IMR-90 (cell line): ENCODE results near the gene VPS37C. TPM values are rescaled to one million over a fixed set of nuclear protein-coding genes. Genes with fewer than 3 reads are reported as not detected.

Source experiments
- ATAC-seq: fragments of 200-7000 bp; cut with Tn5 transposase; 2 replicates; pipeline ENCODE4 v1.9.1; 2020; ENCODE audit warnings: low read depth, mild to moderate bottlenecking, moderate library complexity
- BruUV-seq: library from RNA; stranded (reverse); fragments of 400-500 nt; replicated peaks from 2 replicates; lab custom pipeline; 2021; lab: Mats Ljungman, UMichigan
- CTCF ChIA-PET: fragments of 300-600 bp; formaldehyde crosslinking; extraction: SDS; loops from one replicate; lab custom pipeline; 2021; ENCODE audit warnings: antibody characterized with exemption; lab: Yijun Ruan, JAX
- POLR2A ChIA-PET: fragments of 300-600 bp; sonication (Branson Sonifier 250); formaldehyde crosslinking; loops from one replicate; lab custom pipeline; 2022; ENCODE audit warnings: antibody characterized with exemption; ENCODE audit not compliant: unreplicated experiment; lab: Charles Lee
- DNase-seq: peaks from one replicate; pipeline ENCODE4 v3.0.0; 2013
- H2AFZ ChIP-seq: replicated peaks from 2 replicates; pipeline ENCODE3; 2013; ENCODE audit warnings: low read length, mild to moderate bottlenecking; ENCODE audit not compliant: poor library complexity
- H2AK5ac ChIP-seq: 2 replicates; pipeline ENCODE4 v1.6.1; 2013; ENCODE audit warnings: low read depth, low read length, inconsistent platforms
- H2AK9ac ChIP-seq: replicated peaks from 2 replicates; pipeline ENCODE3; 2013; ENCODE audit warnings: mild to moderate bottlenecking, low read depth, low read length, moderate library complexity; ENCODE audit not compliant: poor library complexity
- H2BK120ac ChIP-seq: 2 replicates; pipeline ENCODE4 v1.6.1; 2013; ENCODE audit warnings: low read depth, low read length, inconsistent platforms
- H2BK15ac ChIP-seq: 3 replicates; pipeline ENCODE4 v1.6.1; 2013; ENCODE audit warnings: low read depth, low read length, inconsistent platforms
- H2BK20ac ChIP-seq: 2 replicates; pipeline ENCODE4 v1.6.1; 2013; ENCODE audit warnings: low read depth, mild to moderate bottlenecking, inconsistent platforms, low read length, moderate library complexity
- H2BK5ac ChIP-seq: 2 replicates; pipeline ENCODE4 v1.6.1; 2013; ENCODE audit warnings: mild to moderate bottlenecking, low read depth, low read length, inconsistent platforms; ENCODE audit not compliant: poor library complexity, severe bottlenecking
- H3K14ac ChIP-seq: replicated peaks from 2 replicates; pipeline ENCODE4 v1.6.1; 2013; ENCODE audit warnings: low read depth, low read length, inconsistent platforms
- H3K18ac ChIP-seq: 2 replicates; pipeline ENCODE4 v1.6.1; 2013; ENCODE audit warnings: low read depth, low read length, control low read depth
- H3K23ac ChIP-seq: 2 replicates; pipeline ENCODE4 v1.6.1; 2013; ENCODE audit warnings: low read depth, low read length, inconsistent platforms
- H3K27ac ChIP-seq: 2 replicates; pipeline ENCODE4 v1.5.1; 2013; ENCODE audit warnings: mild to moderate bottlenecking, control low read depth, low read length; ENCODE audit not compliant: insufficient read depth
- H3K27me3 ChIP-seq: 2 replicates; pipeline ENCODE4 v1.6.1; 2013; ENCODE audit warnings: low read length; ENCODE audit not compliant: control insufficient read depth, insufficient read depth
- H3K36me3 ChIP-seq: 2 replicates; pipeline ENCODE4 v1.6.1; 2013; ENCODE audit warnings: low read length, mixed read lengths; ENCODE audit not compliant: control insufficient read depth, insufficient read depth
- H3K4ac ChIP-seq: 2 replicates; pipeline ENCODE4 v1.6.1; 2013; ENCODE audit warnings: low read depth, low read length, inconsistent platforms
- H3K4me1 ChIP-seq: 2 replicates; pipeline ENCODE4 v1.6.1; 2013; ENCODE audit warnings: low read length, mixed read lengths; ENCODE audit not compliant: control insufficient read depth, insufficient read depth
- H3K4me2 ChIP-seq: 2 replicates; pipeline ENCODE4 v1.6.1; 2013; ENCODE audit warnings: low read depth, mild to moderate bottlenecking, control low read depth, low read length, moderate library complexity
- H3K4me3 ChIP-seq: 2 replicates; pipeline ENCODE4 v1.5.1; 2013; ENCODE audit warnings: low read depth, mild to moderate bottlenecking, control low read depth, low read length, moderate library complexity; ENCODE audit not compliant: insufficient read depth
- H3K56ac ChIP-seq: 2 replicates; pipeline ENCODE4 v1.6.1; 2013; ENCODE audit warnings: low read length, inconsistent platforms; ENCODE audit not compliant: insufficient read depth; ENCODE audit errors: extremely low read depth
- H3K79me1 ChIP-seq, 2 experiments: 2 replicates each; pipeline ENCODE4 v1.6.1; 2013; ENCODE audit warnings: low read length in 2 of 2, inconsistent platforms in 1 of 2, low read depth in 1 of 2
- H3K9ac ChIP-seq: 2 replicates; pipeline ENCODE4 v1.6.1; 2013; ENCODE audit warnings: low read depth, low read length, control low read depth
- H3K9me1 ChIP-seq: 2 replicates; pipeline ENCODE4 v1.6.1; 2013; ENCODE audit warnings: low read length, inconsistent platforms; ENCODE audit not compliant: insufficient read depth
- H3K9me3 ChIP-seq: 2 replicates; pipeline ENCODE4 v1.6.1; 2013; ENCODE audit warnings: low read length; ENCODE audit not compliant: control insufficient read depth, insufficient read depth
- H4K20me1 ChIP-seq: 2 replicates; pipeline ENCODE4 v1.6.1; 2013; ENCODE audit warnings: low read length, inconsistent platforms; ENCODE audit not compliant: insufficient read depth
- H4K5ac ChIP-seq: 2 replicates; pipeline ENCODE4 v1.6.1; 2013; ENCODE audit warnings: mild to moderate bottlenecking, low read depth, low read length, control low read depth
- H4K8ac ChIP-seq, 2 experiments: 2 replicates each; pipeline ENCODE4 v1.6.1; 2013; ENCODE audit warnings: low read depth in 2 of 2, low read length in 2 of 2, control low read depth in 1 of 2, inconsistent platforms in 1 of 2
- H4K91ac ChIP-seq: 2 replicates; pipeline ENCODE4 v1.6.1; 2013; ENCODE audit warnings: low read depth, low read length, inconsistent platforms; ENCODE audit not compliant: insufficient read depth
- NFE2L2 ChIP-seq: fragments of 150-350 bp; IDR thresholded peaks from 2 replicates; pipeline ENCODE4 v1.6.1; 2016; ENCODE audit warnings: low read depth, mild to moderate bottlenecking, low read length
- RAD21 ChIP-seq: IDR thresholded peaks from 2 replicates; pipeline ENCODE4 v1.6.1; 2012; ENCODE audit warnings: low read length, improper control_type of control experiment
- WGBS, 2 experiments: methylation state at CpG; one replicate each; pipeline versions ENCODE4 v1.1.5 to v1.1.7; 2013; ENCODE audit warnings: missing lambda C conversion rate in 2 of 2; ENCODE audit not compliant: insufficient read length in 1 of 2; ENCODE audit errors: extremely low coverage in 2 of 2; 5-methylcytosine and 5-hydroxymethylcytosine counted together
- dilution Hi-C: fragments of 300-500 bp; cut with HindIII; formaldehyde crosslinking; loops from one replicate; pipeline ENCODE4 v1.14.3; 2018; ENCODE audit warnings: low sequenced_read_pairs; ENCODE audit not compliant: unreplicated experiment
- in situ Hi-C: fragments of 300-500 bp; cut with MboI; formaldehyde crosslinking; loops from 3 replicates; pipeline ENCODE4 v1.14.3; 2019; ENCODE audit warnings: low sequenced_read_pairs, inconsistent platforms, mixed read lengths
- intact Hi-C: fragments of 100-400 bp; cut with micrococcal nuclease; formaldehyde crosslinking; loops from 2 replicates; pipeline ENCODE4 v1.10.0; 2022
- polyA plus RNA-seq, 3 experiments: library from polyadenylated mRNA; depleted of rRNA; stranded (reverse); fragments of >200 nt; gene quantifications; 2 replicates each; pipeline ENCODE4 v1.2.3, GENCODE V29; 2012; ENCODE audit warnings: low replicate concordance in 1 of 3
- total RNA-seq: library from RNA; depleted of rRNA; stranded (reverse); fragments of >200 nt; gene quantifications from 2 replicates; pipeline ENCODE4 v1.2.3, GENCODE V29; 2012

Gene VPS37C
- total and polyA plus RNA-seq, 2 of the 4 experiments (the other 2 are of a cell fraction): 3.2 to 13.2 TPM

- no peak overlapping the region for H2BK5ac ChIP-seq
- intact Hi-C loops: no loop called here
- H2AFZ ChIP-seq: no peak overlapping the region
- dilution Hi-C loops: no loop called here
- no peak overlapping the region for H3K4me3 ChIP-seq
- peaks cover 32% of the 10 kb centered on the region for H3K27me3 ChIP-seq
- H2AK5ac ChIP-seq: no peak overlapping the region
- no CpG with 5 or more reads among the region's 1 CpG for WGBS, 2 experiments
- no peak for TF ChIP-seq NFE2L2
- TF ChIP-seq RAD21: no peak
- H3K4me2 ChIP-seq: no peak overlapping the region
- H3K79me1 ChIP-seq: no peaks in the 10 kb centered on the region
- H4K91ac ChIP-seq: no peak overlapping the region
- H2BK15ac ChIP-seq: no peak overlapping the region
- BruUV-seq: no TSS peak
- H3K27ac ChIP-seq: no peak overlapping the region
- in situ Hi-C loops: no loop called here
- no peaks in the 10 kb centered on the region for H4K20me1 ChIP-seq
- no peak overlapping the region for H2AK9ac ChIP-seq
- CTCF ChIA-PET: no interaction called here
- H3K14ac ChIP-seq: no peak overlapping the region
- H3K9me1 ChIP-seq: no peaks in the 10 kb centered on the region
- H3K4ac ChIP-seq: no peak overlapping the region
- H3K9ac ChIP-seq: no peak overlapping the region
- H3K36me3 ChIP-seq: no peaks in the 10 kb centered on the region
- no peaks in the 10 kb centered on the region; the same call in none of the 2 replicates for H3K9me3 ChIP-seq
- no peak overlapping the region for H2BK120ac ChIP-seq
- no peak overlapping the region for H3K18ac ChIP-seq
- ATAC-seq (no peak), DNase-seq (no peak)
- H3K4me1 ChIP-seq: no peaks in the 10 kb centered on the region
- POLR2A ChIA-PET: no interaction called here
- no peak overlapping the region for H4K8ac ChIP-seq
- no peak overlapping the region for H3K56ac ChIP-seq
- H4K5ac ChIP-seq: no peak overlapping the region
- no peak overlapping the region for H2BK20ac ChIP-seq
- H3K23ac ChIP-seq: no peak overlapping the region
Measured at GRCh38 chr11:61168800-61169199, 7.6 kb upstream of the VPS37C start.
